ENCODE results near the gene NOTCH4. TPM values are rescaled to one million over a fixed set of nuclear protein-coding genes. Genes with fewer than 3 reads are reported as not detected.

The NOTCH4 gene
- total RNA-seq, 1 experiment from 2014 or later, result 2.3 TPM

- H3K27me3 Mint-ChIP-seq (ENCODE audit: low read depth), result peaks cover 4% of the 10 kb centered on the region
- no peak within 1 kb of the TSS for H3K27ac ChIP-seq (ENCODE audit: insufficient read length, low read depth, low read length)
- H3K23me2 ChIP-seq (ENCODE audit: insufficient read length, low read depth, low read length, poor library complexity, severe bottlenecking), result peaks cover 35% of the 10 kb centered on the region
These were observed 70.0 kb downstream of the NOTCH4 start, which contains the start of gene PPT2 for GRCh38 chr6:32153564-32154513. TSS of gene PPT2 (plus strand) at chr6:32154141. CDS start at chr6:32154595, 454 bp downstream.

More at GRCh38 chr6:32153564-32154513, 70.0 kb downstream of the NOTCH4 start, which contains the start of gene PPT2:
- Mint-ChIP-seq H3K4me3 (peak within 1 kb of the TSS; percentile 97 to 98), H3K4me1 (peaks cover 35 to 43% of the 10 kb centered on the region in 2 experiments), H3K9me3 (no peaks in the 10 kb centered on the region), H3K27ac (peak within 1 kb of the TSS; percentile 76 to 99 (median 99)), H3K36me3 (ENCODE audit: insufficient read depth in 1 of 3, low read depth in 3 of 3) (peaks cover 24 to 35% (median 25%) of the 10 kb centered on the region in 3 experiments)
- H2BK12ac ChIP-seq (ENCODE audit: insufficient read length, low read depth, low read length), result no peak within 1 kb of the TSS
- H2AK5ac ChIP-seq (ENCODE audit: insufficient read length, low read length), result no peak within 1 kb of the TSS
- no peak within 1 kb of the TSS for H2BK15ac ChIP-seq (ENCODE audit: low read depth, low read length)
- WGBS (ENCODE audit: extremely low coverage, insufficient read length, low lambda C conversion rate), result no CpG with 5 or more reads among the region's 52 CpGs
- H3K4ac ChIP-seq (ENCODE audit: low read depth, low read length), result no peak within 1 kb of the TSS
- H3K4me1 ChIP-seq (ENCODE audit: insufficient read depth, low read length), result peaks cover 2% of the 10 kb centered on the region; the same call in 1 of the 2 replicates
- peak within 1 kb of the TSS; percentile 81 for H3K4me2 ChIP-seq (ENCODE audit: insufficient read depth, insufficient read length, low read length)
- no peaks in the 10 kb centered on the region for H3K9me3 ChIP-seq (ENCODE audit: control insufficient read depth, low read depth, low read length)
- H4K20me1 ChIP-seq (ENCODE audit: control insufficient read depth, insufficient read depth, insufficient read length), result no peaks in the 10 kb centered on the region
- H3K79me1 ChIP-seq (ENCODE audit: insufficient read depth, low read depth, low read length, poor library complexity, severe bottlenecking), result no peaks in the 10 kb centered on the region
- peak within 1 kb of the TSS; percentile 54 for H3K18ac ChIP-seq (ENCODE audit: insufficient read length, low read depth, low read length)
- no peak within 1 kb of the TSS for H4K91ac ChIP-seq (ENCODE audit: insufficient read length, low read depth, low read length)
- H2BK120ac ChIP-seq (ENCODE audit: low read depth, low read length, poor library complexity, severe bottlenecking), result no peak within 1 kb of the TSS
- no peak within 1 kb of the TSS for H4K8ac ChIP-seq (replicated peaks; ENCODE audit: insufficient read length, low read depth, low read length)
- no peak within 1 kb of the TSS for H3T11ph ChIP-seq (ENCODE audit: low read length)
- H3K14ac ChIP-seq (ENCODE audit: insufficient read depth, low read length), result peak within 1 kb of the TSS; percentile 72; the same call in 1 of the 2 replicates
- H3K79me2 ChIP-seq (ENCODE audit: insufficient read depth, low read length), result no peaks in the 10 kb centered on the region; the same call in 1 of the 2 replicates
- H2BK20ac ChIP-seq (ENCODE audit: low read depth, low read length, poor library complexity, severe bottlenecking), result no peak within 1 kb of the TSS
- H2BK5ac ChIP-seq (ENCODE audit: insufficient read length, low read length), result no peak within 1 kb of the TSS
- H2AFZ ChIP-seq (ENCODE audit: low read length), result no peak within 1 kb of the TSS
- peak; percentile 93 for DNase-seq
- H3K56ac ChIP-seq (ENCODE audit: insufficient read length, low read depth, low read length), result no peak within 1 kb of the TSS
- H3K9ac ChIP-seq (ENCODE audit: extremely low read depth, insufficient read length, low read length), result peak within 1 kb of the TSS; percentile 60
- no peak within 1 kb of the TSS for H4K5ac ChIP-seq (ENCODE audit: insufficient read length, low read depth, low read length)
- H3K23ac ChIP-seq (ENCODE audit: insufficient read length, low read depth, low read length), result no peak within 1 kb of the TSS
- TF ChIP-seq, protein P1, sequence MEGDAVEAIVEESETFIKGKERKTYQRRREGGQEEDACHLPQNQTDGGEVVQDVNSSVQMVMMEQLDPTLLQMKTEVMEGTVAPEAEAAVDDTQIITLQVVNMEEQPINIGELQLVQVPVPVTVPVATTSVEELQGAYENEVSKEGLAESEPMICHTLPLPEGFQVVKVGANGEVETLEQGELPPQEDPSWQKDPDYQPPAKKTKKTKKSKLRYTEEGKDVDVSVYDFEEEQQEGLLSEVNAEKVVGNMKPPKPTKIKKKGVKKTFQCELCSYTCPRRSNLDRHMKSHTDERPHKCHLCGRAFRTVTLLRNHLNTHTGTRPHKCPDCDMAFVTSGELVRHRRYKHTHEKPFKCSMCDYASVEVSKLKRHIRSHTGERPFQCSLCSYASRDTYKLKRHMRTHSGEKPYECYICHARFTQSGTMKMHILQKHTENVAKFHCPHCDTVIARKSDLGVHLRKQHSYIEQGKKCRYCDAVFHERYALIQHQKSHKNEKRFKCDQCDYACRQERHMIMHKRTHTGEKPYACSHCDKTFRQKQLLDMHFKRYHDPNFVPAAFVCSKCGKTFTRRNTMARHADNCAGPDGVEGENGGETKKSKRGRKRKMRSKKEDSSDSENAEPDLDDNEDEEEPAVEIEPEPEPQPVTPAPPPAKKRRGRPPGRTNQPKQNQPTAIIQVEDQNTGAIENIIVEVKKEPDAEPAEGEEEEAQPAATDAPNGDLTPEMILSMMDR (conservative IDR thresholded peaks at IDR 0.05), result peak; percentile 43; the same call in 1 of the 3 replicates
- H3K27me3 ChIP-seq (ENCODE audit: insufficient read depth, low read length), result no peaks in the 10 kb centered on the region; the same call in 1 of the 2 replicates

Data from H9 (cell line).